ENCODE data around the gene TGFA.

TGFA gene

GRCh38 chr2:70552501-70553333 lies 909 bp downstream of the TGFA start:
- DNase-seq, result no peak

GRCh38 chr2:70551167-70551566 lies 2.5 kb downstream of the TGFA start:
- no peak for DNase-seq

- no peak for DNase-seq
Observed at GRCh38 chr2:70549962-70550361, 3.7 kb downstream of the TGFA start.

GRCh38 chr2:70549064-70549710 lies 4.4 kb downstream of the TGFA start:
- DNase-seq, result no peak

GRCh38 chr2:70548233-70548632 lies 5.4 kb downstream of the TGFA start:
- no peak for DNase-seq

- DNase-seq, result no peak
Observed at GRCh38 chr2:70546885-70547284, 6.7 kb downstream of the TGFA start.

GRCh38 chr2:70546376-70546775 lies 7.2 kb downstream of the TGFA start:
- no peak for DNase-seq

GRCh38 chr2:70541481-70542020 lies 12.1 kb downstream of the TGFA start:
- DNase-seq, result peak; percentile 81

- no peak for DNase-seq
Observed at GRCh38 chr2:70537840-70538239, 15.8 kb downstream of the TGFA start.

- DNase-seq, result no peak
Observed at GRCh38 chr2:70536517-70537055, 17.0 kb downstream of the TGFA start.

GRCh38 chr2:70535573-70535972 lies 18.1 kb downstream of the TGFA start:
- no peak for DNase-seq

- no peak for DNase-seq
Observed at GRCh38 chr2:70534183-70534836, 19.3 kb downstream of the TGFA start.

- no peak for DNase-seq
Observed at GRCh38 chr2:70532244-70532935, 21.2 kb downstream of the TGFA start.

GRCh38 chr2:70531419-70532086 lies 22.1 kb downstream of the TGFA start:
- DNase-seq, result no peak

GRCh38 chr2:70529610-70530009 lies 24.0 kb downstream of the TGFA start:
- DNase-seq, result no peak

GRCh38 chr2:70528929-70529328 lies 24.7 kb downstream of the TGFA start:
- no peak for DNase-seq

GRCh38 chr2:70528276-70528675 lies 25.4 kb downstream of the TGFA start:
- DNase-seq, result no peak

GRCh38 chr2:70527447-70528080 lies 26.1 kb downstream of the TGFA start:
- no peak for DNase-seq

- no peak for DNase-seq
Observed at GRCh38 chr2:70526126-70526525, 27.5 kb downstream of the TGFA start.

- DNase-seq, result no peak
Observed at GRCh38 chr2:70525032-70525431, 28.6 kb downstream of the TGFA start.

All from islet precursor cell (in vitro differentiated cells).